ENCODE results near the gene ERC1. TPM values are rescaled to one million over a fixed set of nuclear protein-coding genes. Genes with fewer than 3 reads are reported as not detected.
"Not testable (repeated sequence)": the region's sequence is repeated elsewhere in the genome, so short reads cannot be mapped to it uniquely, and the experiment has no call there.

Gene ERC1
- total RNA-seq, 2 experiments from 2014 or later = 21.7 to 27.0 TPM

- POLR2A ChIA-PET = no interaction called here
- H3K36me3 Mint-ChIP-seq (ENCODE audit: low read depth) = peaks cover 5% of the 10 kb centered on the region
- H3K27me3 Mint-ChIP-seq = no peaks in the 10 kb centered on the region
Measured at GRCh38 chr12:1131811-1132224, 140.8 kb downstream of the ERC1 start.

GRCh38 chr12:1132311-1132710 lies 141.3 kb downstream of the ERC1 start:
- CTCF ChIA-PET = interaction anchor here (4.5 kb wide), 1 partner anchor 15 kb away, joined by 25 read pairs; no protein-coding TSS in a partner anchor
- intact Hi-C loops (cut with micrococcal nuclease) = no loop called here

More at GRCh38 chr12:1131811-1132224, 140.8 kb downstream of the ERC1 start:
- Mint-ChIP-seq H3K4me3 (no peak overlapping the region), H3K9me3 (no peaks in the 10 kb centered on the region), H3K27ac (no peak overlapping the region), H3K4me1 (ENCODE audit: low read depth) (peaks cover 31% of the 10 kb centered on the region)
- ATAC-seq (no peak), DNase-seq (no peak)
- no peak for TF ChIP-seq CTCF (IDR thresholded peaks at IDR 0.05)
- intact Hi-C loops (cut with micrococcal nuclease) = no loop called here
- CTCF ChIA-PET = interaction anchor here (1.5 kb wide), 1 partner anchor 48 kb away, joined by 3 read pairs; no protein-coding TSS in a partner anchor

GRCh38 chr12:1138691-1139090 lies 147.7 kb downstream of the ERC1 start:
- POLR2A ChIA-PET = no interaction called here
- Mint-ChIP-seq H3K4me3 (no peak overlapping the region), H3K27me3 (no peaks in the 10 kb centered on the region), H3K9me3 (no peaks in the 10 kb centered on the region), H3K27ac (no peak overlapping the region), H3K4me1 (ENCODE audit: low read depth) (peaks cover 1% of the 10 kb centered on the region), H3K36me3 (ENCODE audit: low read depth) (peaks cover 2% of the 10 kb centered on the region)
- DNase-seq (no peak), ATAC-seq (no peak)
- CTCF ChIA-PET = interaction anchor here (1.4 to 2.1 kb wide), 3 partner anchors 11 to 20 kb away, joined by 3 to 8 read pairs (median 4); no protein-coding TSS in a partner anchor
- no peak for TF ChIP-seq CTCF (IDR thresholded peaks at IDR 0.05)
- intact Hi-C loops (cut with micrococcal nuclease) = no loop called here

More at GRCh38 chr12:1132311-1132710, 141.3 kb downstream of the ERC1 start:
- Mint-ChIP-seq H3K4me1 (ENCODE audit: low read depth) (peaks cover 27% of the 10 kb centered on the region), H3K4me3 (no peak overlapping the region), H3K36me3 (ENCODE audit: low read depth) (peaks cover 5% of the 10 kb centered on the region), H3K27me3 (no peaks in the 10 kb centered on the region), H3K27ac (no peak overlapping the region), H3K9me3 (no peaks in the 10 kb centered on the region)
- DNase-seq = no peak
- POLR2A ChIA-PET = no interaction called here
- no peak for ATAC-seq
- TF ChIP-seq CTCF (IDR thresholded peaks at IDR 0.05) = no peak

- H3K27ac Mint-ChIP-seq; H3K4me3 Mint-ChIP-seq; H3K9me3 Mint-ChIP-seq; H3K27me3 Mint-ChIP-seq; CTCF ChIA-PET; H3K4me1 Mint-ChIP-seq (ENCODE audit: low read depth); POLR2A ChIA-PET; ATAC-seq; intact Hi-C loops (cut with micrococcal nuclease); DNase-seq: not testable (repeated sequence)
- H3K36me3 Mint-ChIP-seq (ENCODE audit: low read depth) = peaks cover 18% of the 10 kb centered on the region
Measured at GRCh38 chr12:1146758-1147157, 155.7 kb downstream of the ERC1 start.

GRCh38 chr12:1147821-1148220 lies 156.8 kb downstream of the ERC1 start:
- H3K27ac Mint-ChIP-seq = no peak overlapping the region
- H3K27me3 Mint-ChIP-seq = no peaks in the 10 kb centered on the region
- H3K4me3 Mint-ChIP-seq = no peak overlapping the region
- intact Hi-C loops (cut with micrococcal nuclease) = no loop called here
- peaks cover 7% of the 10 kb centered on the region for H3K4me1 Mint-ChIP-seq (ENCODE audit: low read depth)
- ChIA-PET POLR2A (interaction anchor here (0.7 kb wide), 1 partner anchor 370 kb away, joined by 3 read pairs; no protein-coding TSS in a partner anchor), CTCF (no interaction called here)
- no peaks in the 10 kb centered on the region for H3K9me3 Mint-ChIP-seq
- DNase-seq = no peak
- ATAC-seq = no peak
- H3K36me3 Mint-ChIP-seq (ENCODE audit: low read depth) = peaks cover 23% of the 10 kb centered on the region
- TF ChIP-seq CTCF (IDR thresholded peaks at IDR 0.05) = no peak

All from activated CD8-positive, alpha-beta T cell treated with anti-CD3 and anti-CD28 coated beads for 36 hours (primary cell).